Neural cell (in vitro differentiated cells): ENCODE data around the gene COIL. TPM values are rescaled to one million over a fixed set of nuclear protein-coding genes. Genes with fewer than 3 reads are reported as not detected.

Experiments
- H2AFZ ChIP-seq: fragments of 200-600, 300-800 bp; sonication (generic), shearing (Covaris generic); 2 replicates; pipeline ENCODE4 v1.6.0; 2014; ENCODE audit warnings: low read depth, mild to moderate bottlenecking, antibody characterized with exemption, low read length, moderate library complexity
- H3F3A ChIP-seq: fragments of 200-600 bp; shearing (Covaris generic); 2 replicates; pipeline ENCODE4 v1.6.1; 2016; ENCODE audit warnings: mild to moderate bottlenecking, moderate library complexity, mixed read lengths, antibody characterized with exemption, low read length; ENCODE audit not compliant: insufficient read depth, poor library complexity, severe bottlenecking
- H3K27ac ChIP-seq: fragments of 200-600, 300-800 bp; sonication (generic), shearing (Covaris generic); 2 replicates; pipeline ENCODE4 v1.5.1; 2014; ENCODE audit warnings: mild to moderate bottlenecking, low read length, moderate library complexity
- H3K27me3 ChIP-seq: fragments of 300-800, 200-600 bp; sonication (generic), shearing (Covaris generic); 2 replicates; pipeline ENCODE4 v1.6.0; 2014; ENCODE audit warnings: mild to moderate bottlenecking, low read depth, low read length, moderate library complexity; ENCODE audit not compliant: insufficient read depth
- H3K36me3 ChIP-seq: fragments of 300-800, 200-600 bp; sonication (generic), shearing (Covaris generic); 2 replicates; pipeline ENCODE4 v1.5.1; 2014; ENCODE audit warnings: mild to moderate bottlenecking, antibody characterized with exemption, low read length, moderate library complexity; ENCODE audit not compliant: insufficient read depth
- H3K4me2 ChIP-seq: fragments of 300-800, 200-600 bp; sonication (generic), shearing (Covaris generic); 2 replicates; pipeline ENCODE4 v1.6.0; 2014; ENCODE audit warnings: mild to moderate bottlenecking, low read length
- H3K4me3 ChIP-seq: fragments of 300-800, 200-600 bp; sonication (generic), shearing (Covaris generic); 2 replicates; pipeline ENCODE4 v1.5.1; 2014; ENCODE audit warnings: mild to moderate bottlenecking, low read length, moderate library complexity
- H3K79me2 ChIP-seq: fragments of 200-600 bp; shearing (Covaris generic); replicated peaks from 2 replicates; pipeline ENCODE4 v1.6.0; 2014; ENCODE audit warnings: mild to moderate bottlenecking, low read length, moderate library complexity; ENCODE audit not compliant: insufficient read depth
- H3K9ac ChIP-seq: fragments of 300-800, 200-600 bp; sonication (generic), shearing (Covaris generic); 2 replicates; pipeline ENCODE4 v1.6.1; 2016; ENCODE audit warnings: mild to moderate bottlenecking, low read length, mixed read lengths
- H3K9me2 ChIP-seq: fragments of 200-600 bp; shearing (Covaris generic); 2 replicates; pipeline ENCODE4 v1.6.1; 2016; ENCODE audit warnings: mild to moderate bottlenecking, low read length, mixed read lengths; ENCODE audit not compliant: insufficient read depth
- H3K9me3 ChIP-seq: fragments of 200-600, 300-800 bp; sonication (generic), shearing (Covaris generic); 2 replicates; pipeline ENCODE4 v1.6.1; 2016; ENCODE audit warnings: mild to moderate bottlenecking, mixed run types, low read length, moderate library complexity, mixed read lengths
- H4K20me1 ChIP-seq: fragments of 200-600 bp; shearing (Covaris generic); 2 replicates; pipeline ENCODE4 v1.6.1; 2016; ENCODE audit warnings: mild to moderate bottlenecking, mixed run types; ENCODE audit not compliant: insufficient read depth
- CTCF ChIP-seq: fragments of 450-650 bp; IDR thresholded peaks from 2 replicates; pipeline ENCODE4 v1.5.1; 2014; ENCODE audit warnings: antibody characterized with exemption, mild to moderate bottlenecking, moderate library complexity; ENCODE audit not compliant: poor library complexity, severe bottlenecking
- EP300 ChIP-seq: fragments of 450-650 bp; conservative IDR thresholded peaks from 2 replicates; pipeline ENCODE4 v1.6.1; 2014; ENCODE audit warnings: antibody characterized with exemption, mild to moderate bottlenecking, moderate library complexity; ENCODE audit not compliant: poor library complexity, severe bottlenecking
- EZH2 ChIP-seq: fragments of 200-600, 300-800 bp; shearing (Covaris generic), sonication (generic); IDR thresholded peaks from 2 replicates; pipeline ENCODE4 v1.6.1; 2014; ENCODE audit warnings: antibody characterized with exemption, low read length, borderline replicate concordance, mild to moderate bottlenecking; ENCODE audit not compliant: insufficient read depth, poor library complexity, severe bottlenecking
- MXI1 ChIP-seq: fragments of 450-650 bp; conservative IDR thresholded peaks from 2 replicates; pipeline ENCODE4 v1.6.1; 2014; ENCODE audit warnings: antibody characterized with exemption, mild to moderate bottlenecking; ENCODE audit not compliant: poor library complexity, severe bottlenecking
- POLR2AphosphoS5 ChIP-seq: IDR thresholded peaks from 2 replicates; pipeline ENCODE4 v1.6.1; 2012
- RAD21 ChIP-seq: fragments of 450-650 bp; conservative IDR thresholded peaks from 2 replicates; pipeline ENCODE4 v1.6.1; 2014; ENCODE audit warnings: antibody characterized with exemption, mild to moderate bottlenecking, moderate library complexity
- REST ChIP-seq: IDR thresholded peaks from 2 replicates; pipeline ENCODE4 v1.6.1; 2012; ENCODE audit warnings: borderline replicate concordance
- SMC3 ChIP-seq: fragments of 450-650 bp; conservative IDR thresholded peaks from 2 replicates; pipeline ENCODE4 v1.6.1; 2014; ENCODE audit warnings: antibody characterized with exemption, mild to moderate bottlenecking, moderate library complexity; ENCODE audit not compliant: poor library complexity
- TAF1 ChIP-seq: IDR thresholded peaks from 2 replicates; pipeline ENCODE4 v1.6.1; 2012; ENCODE audit warnings: low read depth
- polyA plus RNA-seq: library from polyadenylated mRNA; depleted of rRNA; stranded (reverse); fragments of >200 nt; gene quantifications from 2 replicates; pipeline ENCODE4 v1.2.3, GENCODE V29; 2014

COIL gene
- polyA plus RNA-seq, 1 donor from 2014 or later = 39.1 TPM

- Histone ChIP-seq H3K9me3 (no peaks in the 10 kb centered on the region), H3K36me3 (no peaks in the 10 kb centered on the region), H3K9ac (no peak overlapping the region)
Observed at GRCh38 chr17:56997313-56997712, 36.5 kb upstream of the COIL start.

GRCh38 chr17:56995766-56996165, 34.9 kb upstream of the COIL start:
- H3K9ac ChIP-seq = no peak overlapping the region
- H3K9me3 ChIP-seq = no peaks in the 10 kb centered on the region
- TF ChIP-seq EP300 = no peak
- no peak for TF ChIP-seq POLR2AphosphoS5
- TF ChIP-seq CTCF = no peak
- TF ChIP-seq REST = no peak
- no peaks in the 10 kb centered on the region for H3K9me2 ChIP-seq
- no peaks in the 10 kb centered on the region for H4K20me1 ChIP-seq
- no peak overlapping the region for H2AFZ ChIP-seq
- no peak overlapping the region for H3K4me2 ChIP-seq
- no peak overlapping the region for H3K4me3 ChIP-seq
- no peaks in the 10 kb centered on the region for H3K79me2 ChIP-seq
- H3K36me3 ChIP-seq = no peaks in the 10 kb centered on the region
- H3K27ac ChIP-seq = no peak overlapping the region
- H3F3A ChIP-seq = no peaks in the 10 kb centered on the region
- H3K27me3 ChIP-seq = no peaks in the 10 kb centered on the region

More at GRCh38 chr17:56997313-56997712, 36.5 kb upstream of the COIL start:
- no peaks in the 10 kb centered on the region for H3K27me3 ChIP-seq
- no peak overlapping the region for H3K4me2 ChIP-seq
- no peaks in the 10 kb centered on the region for H3K79me2 ChIP-seq
- H4K20me1 ChIP-seq = no peaks in the 10 kb centered on the region
- no peaks in the 10 kb centered on the region for H3F3A ChIP-seq
- H2AFZ ChIP-seq = no peak overlapping the region
- H3K27ac ChIP-seq = no peak overlapping the region
- H3K9me2 ChIP-seq = no peaks in the 10 kb centered on the region
- no peak for TF ChIP-seq EP300
- no peak for TF ChIP-seq TAF1
- no peak overlapping the region for H3K4me3 ChIP-seq

GRCh38 chr17:56994009-56994792, 33.4 kb upstream of the COIL start:
- Histone ChIP-seq H3K79me2 (no peaks in the 10 kb centered on the region), H3K27ac (no peak overlapping the region), H3F3A (no peaks in the 10 kb centered on the region), H2AFZ (no peak overlapping the region), H3K4me3 (no peak overlapping the region), H3K36me3 (no peaks in the 10 kb centered on the region), H3K27me3 (no peaks in the 10 kb centered on the region), H3K9ac (no peak overlapping the region), H3K9me3 (no peaks in the 10 kb centered on the region), H3K4me2 (no peak overlapping the region), H3K9me2 (no peaks in the 10 kb centered on the region), H4K20me1 (no peaks in the 10 kb centered on the region)
- no peak for TF ChIP-seq POLR2AphosphoS5
- TF ChIP-seq TAF1 = no peak
- no peak for TF ChIP-seq SMC3
- TF ChIP-seq REST = no peak
- TF ChIP-seq CTCF = no peak
- no peak for TF ChIP-seq EZH2
- no peak for TF ChIP-seq MXI1
- TF ChIP-seq EP300 = no peak
- no peak for TF ChIP-seq RAD21
